SW480 (cell line): ENCODE data around the gene CHAT.

ENCODE experiments used
- DNase-seq: peaks from one replicate; pipeline ENCODE4 v3.0.0-alpha.2; 2016; ENCODE audit warnings: low spot score

CHAT gene

GRCh38 chr10:49631975-49632374 lies 18.1 kb downstream of the CHAT start:
- DNase-seq: no peak

- peak; percentile 44 for DNase-seq
Observed at GRCh38 chr10:49632406-49633317, 18.8 kb downstream of the CHAT start.

- no peak for DNase-seq
Observed at GRCh38 chr10:49633327-49634068, 19.7 kb downstream of the CHAT start.

- DNase-seq: no peak
Observed at GRCh38 chr10:49634069-49634660, 20.3 kb downstream of the CHAT start.

- DNase-seq: no peak
Observed at GRCh38 chr10:49642311-49642710, 28.5 kb downstream of the CHAT start.

GRCh38 chr10:49643241-49644034 lies 29.6 kb downstream of the CHAT start:
- DNase-seq: no peak

DNA sequence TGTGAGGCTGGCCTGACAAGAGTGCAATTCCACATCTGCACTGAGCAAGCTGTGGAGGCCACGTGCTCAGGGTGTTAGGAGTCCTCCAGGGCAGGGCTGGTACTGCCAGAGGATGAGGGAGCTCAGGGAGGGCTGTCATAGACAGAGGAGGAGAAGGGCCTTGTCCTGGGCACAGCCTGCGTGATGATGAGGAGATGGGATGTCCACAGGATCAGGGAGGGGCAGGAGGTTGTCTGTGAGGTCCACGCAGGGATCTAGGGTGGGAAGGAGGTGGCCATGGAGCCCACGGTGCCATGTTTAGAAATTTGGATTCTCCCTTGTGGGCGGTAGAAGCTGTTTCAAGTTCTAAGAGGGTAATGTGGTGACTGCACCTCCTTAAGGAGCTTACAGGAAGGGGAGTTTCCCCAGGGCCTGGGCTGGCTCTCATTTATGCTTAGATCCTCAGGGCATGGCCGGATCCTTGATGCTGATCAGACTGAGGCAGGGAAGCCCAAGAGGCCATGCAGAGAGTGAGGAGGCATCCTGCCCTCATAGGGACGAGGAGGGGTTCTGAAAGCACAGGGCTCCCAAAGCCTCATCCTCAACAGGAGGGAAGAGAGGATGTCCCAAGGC lies 30.3 kb downstream of the CHAT start:
- DNase-seq: no peak

- no peak for DNase-seq
Observed at GRCh38 chr10:49645417-49645816, 31.6 kb downstream of the CHAT start.

DNA sequence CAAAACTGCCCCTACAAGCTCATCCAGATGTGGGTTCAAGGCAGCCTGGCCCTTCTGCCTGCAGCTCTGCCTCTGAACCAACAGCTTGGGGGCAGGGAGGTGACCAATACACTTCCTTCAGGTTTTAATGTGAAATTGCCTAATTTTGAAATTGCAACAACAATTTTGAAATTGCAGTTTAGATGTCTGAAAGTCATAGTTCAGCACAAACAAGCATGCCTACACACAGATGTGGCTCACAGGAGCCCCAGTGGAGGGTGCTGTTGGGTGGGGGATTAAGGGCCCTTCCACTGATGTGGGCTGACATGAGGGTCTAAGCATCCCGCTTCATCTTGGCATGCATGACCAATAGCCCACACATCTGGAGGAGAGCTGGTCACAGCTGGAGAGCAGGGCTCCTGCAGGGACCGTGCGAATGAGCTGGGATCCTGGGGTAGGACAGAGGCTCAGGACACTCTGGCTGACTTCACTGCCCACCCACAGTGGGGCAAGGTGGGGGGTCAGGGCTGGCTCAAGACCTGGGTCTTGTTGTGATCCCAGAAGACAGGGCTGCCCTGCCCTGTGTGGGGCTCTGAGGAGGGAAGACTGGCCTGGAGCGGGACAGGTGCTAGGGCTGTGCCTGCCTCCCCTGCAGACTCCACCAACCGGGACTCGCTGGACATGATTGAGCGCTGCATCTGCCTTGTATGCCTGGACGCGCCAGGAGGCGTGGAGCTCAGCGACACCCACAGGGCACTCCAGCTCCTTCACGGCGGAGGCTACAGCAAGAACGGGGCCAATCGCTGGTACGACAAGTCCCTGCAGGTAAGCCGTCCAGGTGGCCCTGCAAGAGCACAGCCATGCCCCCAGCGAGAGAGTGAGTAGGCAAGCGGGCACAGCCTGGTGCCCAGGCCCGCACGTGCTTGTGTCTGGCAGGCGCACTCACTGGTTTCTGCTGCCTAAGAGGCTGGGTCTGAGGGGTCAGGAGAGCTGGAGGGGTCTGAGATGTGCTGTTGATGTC lies 32.3 kb downstream of the CHAT start:
- no peak for DNase-seq

- DNase-seq: no peak
Observed at GRCh38 chr10:49647554-49647953, 33.7 kb downstream of the CHAT start.

- DNase-seq: no peak
Observed at GRCh38 chr10:49647985-49648795, 34.4 kb downstream of the CHAT start.

GRCh38 chr10:49649294-49649693 lies 35.5 kb downstream of the CHAT start:
- no peak for DNase-seq

DNA sequence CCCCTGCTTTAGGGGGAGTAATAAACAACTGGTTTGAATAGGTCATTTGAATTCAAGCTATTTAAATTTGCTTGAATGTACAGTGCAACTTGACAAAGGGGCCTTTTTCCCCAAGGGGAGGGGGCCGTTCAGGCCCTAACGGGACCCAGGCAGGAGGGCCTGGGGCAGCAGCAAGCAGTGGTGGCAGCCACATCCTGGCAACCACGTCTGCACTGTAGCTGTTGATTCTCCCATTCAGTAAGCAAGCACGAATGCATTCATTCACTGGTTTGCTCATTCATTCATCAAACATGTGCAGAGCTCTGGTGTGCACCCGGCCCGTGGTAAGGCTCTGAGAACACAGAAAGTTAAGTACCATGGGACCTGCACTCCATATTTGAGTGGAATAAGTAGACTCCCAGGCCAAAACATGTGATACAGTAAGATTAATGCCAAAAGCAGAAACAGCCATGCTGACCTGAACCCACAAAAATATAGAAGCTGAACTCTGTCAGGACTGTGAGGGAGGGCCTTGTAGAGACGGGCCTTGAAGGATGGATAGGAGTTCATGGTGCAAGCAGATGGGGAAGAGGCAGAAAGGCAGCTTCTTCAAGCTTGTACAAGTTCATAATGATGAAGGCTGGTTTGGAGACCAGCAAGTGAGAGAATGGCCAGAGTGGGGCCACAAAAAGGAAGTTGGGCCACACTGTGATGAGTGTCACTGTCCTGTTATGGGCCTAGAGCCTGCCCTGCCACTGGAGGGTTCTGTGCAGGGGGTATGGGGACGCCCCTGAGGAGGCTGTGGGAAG lies 36.3 kb downstream of the CHAT start:
- no peak for DNase-seq

DNA sequence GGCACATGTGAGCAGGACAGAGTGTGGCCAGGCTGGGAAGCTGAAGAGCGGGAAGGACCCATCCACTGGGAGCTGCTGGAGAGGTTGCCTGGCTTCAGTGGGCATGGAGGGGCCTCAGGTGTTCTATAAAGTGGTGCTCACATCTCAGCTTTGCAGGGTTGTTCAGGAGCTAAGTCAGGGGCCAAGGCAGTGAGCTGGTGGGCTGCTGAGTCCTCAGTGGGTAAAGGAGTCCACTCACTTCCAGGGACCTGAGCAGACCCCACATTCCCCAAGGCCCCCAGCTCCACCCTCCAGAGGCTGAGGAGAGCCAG lies 36.8 kb downstream of the CHAT start:
- no peak for DNase-seq

- no peak for DNase-seq
Observed at GRCh38 chr10:49651039-49651835, 37.4 kb downstream of the CHAT start.

GRCh38 chr10:49651917-49652316 lies 38.1 kb downstream of the CHAT start:
- no peak for DNase-seq

DNA sequence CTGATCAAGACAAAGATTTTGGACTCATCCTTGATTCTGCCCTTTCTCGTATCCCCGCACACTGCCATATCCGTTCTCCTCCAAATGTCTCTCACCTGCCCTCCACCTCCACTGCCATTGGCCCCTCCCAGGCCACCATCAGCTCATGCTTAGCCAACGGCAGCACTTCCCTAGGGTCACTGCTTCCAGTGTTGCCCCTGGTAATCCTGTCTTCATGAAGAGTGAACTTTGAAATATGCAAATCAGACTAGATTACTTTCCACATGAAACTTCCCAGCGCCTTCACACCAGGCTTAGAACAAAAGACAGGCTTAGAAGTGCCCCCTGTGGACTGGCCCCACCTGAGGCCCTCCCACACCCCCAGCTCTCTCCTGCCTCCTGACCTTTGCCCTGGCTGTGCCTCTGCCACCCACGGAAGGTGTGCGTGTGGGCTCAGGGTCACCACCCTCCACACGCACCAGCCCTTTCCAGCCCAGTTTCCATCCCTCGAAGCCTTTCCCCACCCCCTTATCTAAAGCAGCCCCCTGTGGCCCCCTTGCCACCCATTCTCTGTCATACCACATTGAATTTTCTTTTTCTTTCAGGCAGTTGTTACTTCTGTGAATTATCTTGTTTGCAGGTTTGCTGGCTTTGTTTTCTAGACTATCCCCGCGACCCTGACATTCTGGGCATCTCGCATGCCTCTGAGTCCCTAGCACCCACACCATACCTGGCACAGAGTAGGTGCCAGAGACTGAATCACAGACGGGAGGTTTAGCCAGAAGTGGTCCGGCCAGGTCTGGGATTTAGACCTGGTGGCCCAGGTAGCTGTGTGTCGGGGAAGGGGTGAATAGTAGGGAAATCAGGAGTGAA lies 38.8 kb downstream of the CHAT start:
- no peak for DNase-seq
